Endothelial cell of hepatic sinusoid (primary cell): ENCODE results near the gene UGT1A10.
"Not testable (repeated sequence)": the region's sequence is repeated elsewhere in the genome, so short reads cannot be mapped to it uniquely, and the experiment has no call there.

Experiments used
- in situ Hi-C: cut with HindIII; loops from 2 replicates; pipeline ENCODE4 v1.10.0; 2017; ENCODE audit warnings: low sequenced_read_pairs

Gene UGT1A10

GRCh38 chr2:233655043-233655442, 18.8 kb downstream of the UGT1A10 start:
- in situ Hi-C loops, result no loop called here

GRCh38 chr2:233655943-233656342, 19.7 kb downstream of the UGT1A10 start:
- in situ Hi-C loops, result not testable (repeated sequence)

GRCh38 chr2:233656443-233656842, 20.2 kb downstream of the UGT1A10 start:
- in situ Hi-C loops, result no loop called here

GRCh38 chr2:233658610-233659009, 22.4 kb downstream of the UGT1A10 start:
- in situ Hi-C loops, result no loop called here

DNA sequence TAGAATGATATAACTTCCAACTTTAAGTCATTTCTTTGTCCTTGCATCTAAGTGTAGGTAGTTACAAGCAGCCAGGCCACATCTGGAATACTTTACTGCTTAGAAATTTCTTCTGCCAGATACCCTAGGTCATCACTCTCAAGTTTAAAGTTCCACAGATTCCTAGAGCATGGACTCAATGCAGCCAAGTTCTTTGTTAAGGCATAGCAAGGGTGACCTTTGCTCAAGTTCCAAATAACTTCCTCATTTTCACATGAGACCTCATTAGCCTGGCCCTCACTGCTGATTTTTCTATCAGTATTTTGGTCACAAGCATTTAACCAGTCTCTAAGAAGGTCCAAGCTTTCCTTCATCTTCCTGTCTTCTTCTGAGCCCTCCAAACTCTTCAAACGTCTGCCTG, 27.7 kb downstream of the UGT1A10 start:
- in situ Hi-C loops, result no loop called here

- in situ Hi-C loops, result no loop called here
Measured at GRCh38 chr2:233668605-233669260, 32.5 kb downstream of the UGT1A10 start.

DNA sequence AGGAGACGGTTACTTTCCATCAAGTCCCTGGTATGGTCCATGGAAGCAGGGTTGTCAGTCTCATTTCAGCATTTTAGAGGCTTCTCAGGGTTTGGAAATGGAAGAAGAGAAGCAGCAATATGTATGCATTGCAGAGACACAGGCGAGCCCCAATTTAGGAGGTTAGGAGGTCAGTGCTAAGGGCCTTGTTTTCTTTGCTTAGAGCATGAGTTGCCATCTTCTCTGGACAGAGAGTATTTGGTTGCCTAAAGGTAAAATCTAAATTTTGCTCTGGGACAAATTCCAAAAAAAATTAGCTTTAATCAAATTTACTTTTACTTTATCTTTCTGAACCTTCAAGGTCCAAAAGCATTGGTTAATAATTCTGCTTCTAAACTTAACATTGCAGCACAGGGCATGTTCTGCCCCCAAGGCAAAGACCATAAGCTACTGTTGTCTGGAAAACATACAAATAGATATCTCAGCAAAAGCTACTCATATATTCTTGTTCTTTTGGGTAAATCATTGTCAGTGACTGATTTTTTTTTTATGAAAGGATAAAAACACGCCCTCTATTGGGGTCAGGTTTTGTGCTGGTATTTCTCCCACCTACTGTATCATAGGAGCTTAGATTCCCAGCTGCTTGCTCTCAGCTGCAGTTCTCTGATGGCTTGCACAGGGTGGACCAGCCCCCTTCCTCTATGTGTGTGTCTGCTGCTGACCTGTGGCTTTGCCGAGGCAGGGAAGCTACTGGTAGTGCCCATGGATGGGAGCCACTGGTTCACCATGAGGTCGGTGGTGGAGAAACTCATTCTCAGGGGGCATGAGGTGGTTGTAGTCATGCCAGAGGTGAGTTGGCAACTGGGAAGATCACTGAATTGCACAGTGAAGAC, 35.3 kb downstream of the UGT1A10 start, which contains the start of gene UGT1A9:
UGT1A9 (plus strand) TSS at position 609 of the 872 bp plus-strand sequence; CDS start at position 646, 37 bp downstream.
- in situ Hi-C loops, result no loop called here

DNA sequence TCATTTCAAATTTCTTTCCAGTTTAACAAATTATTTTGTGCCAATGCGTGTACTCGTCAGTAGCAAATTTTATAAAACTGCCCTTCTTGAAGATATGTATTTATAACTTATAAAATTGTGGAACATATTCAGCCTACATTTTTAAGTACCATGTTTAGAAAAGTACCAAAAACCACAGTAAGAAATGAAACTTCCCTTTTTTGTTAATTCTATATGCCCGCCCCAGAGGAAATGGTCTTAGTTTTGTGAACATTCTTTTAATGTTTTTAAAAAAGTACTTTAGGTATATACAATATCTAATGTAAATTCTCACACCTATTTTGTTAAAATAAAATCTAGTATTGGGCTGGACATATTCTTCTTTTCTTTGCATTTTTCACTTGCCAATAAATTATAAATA, 36.6 kb downstream of the UGT1A10 start:
- in situ Hi-C loops, result no loop called here

- in situ Hi-C loops, result no loop called here
Measured at GRCh38 chr2:233673896-233674295, 37.6 kb downstream of the UGT1A10 start.

DNA sequence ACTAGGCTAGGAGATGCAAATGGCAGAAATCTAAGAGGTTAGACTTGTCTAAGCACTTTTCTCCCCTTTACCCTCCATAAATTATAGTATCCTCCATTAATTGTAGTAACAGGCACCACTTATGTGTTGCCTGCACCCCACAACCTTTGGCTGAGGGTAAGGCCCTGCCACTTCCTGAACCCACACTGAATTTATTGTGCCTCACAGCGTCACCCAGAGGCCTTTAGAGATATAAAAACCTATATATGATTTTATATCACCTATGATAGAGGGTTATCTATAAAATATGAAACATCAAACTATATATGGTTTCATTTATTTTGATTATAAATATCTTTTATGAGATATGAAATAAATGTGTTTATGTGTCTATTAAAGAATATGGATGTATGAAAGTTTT, 38.1 kb downstream of the UGT1A10 start:
- in situ Hi-C loops, result no loop called here

- in situ Hi-C loops, result no loop called here
Measured at GRCh38 chr2:233674995-233675394, 38.7 kb downstream of the UGT1A10 start.

GRCh38 chr2:233676046-233676445, 39.8 kb downstream of the UGT1A10 start:
- in situ Hi-C loops, result no loop called here

- in situ Hi-C loops, result no loop called here
Measured at GRCh38 chr2:233679196-233679595, 42.9 kb downstream of the UGT1A10 start.

DNA sequence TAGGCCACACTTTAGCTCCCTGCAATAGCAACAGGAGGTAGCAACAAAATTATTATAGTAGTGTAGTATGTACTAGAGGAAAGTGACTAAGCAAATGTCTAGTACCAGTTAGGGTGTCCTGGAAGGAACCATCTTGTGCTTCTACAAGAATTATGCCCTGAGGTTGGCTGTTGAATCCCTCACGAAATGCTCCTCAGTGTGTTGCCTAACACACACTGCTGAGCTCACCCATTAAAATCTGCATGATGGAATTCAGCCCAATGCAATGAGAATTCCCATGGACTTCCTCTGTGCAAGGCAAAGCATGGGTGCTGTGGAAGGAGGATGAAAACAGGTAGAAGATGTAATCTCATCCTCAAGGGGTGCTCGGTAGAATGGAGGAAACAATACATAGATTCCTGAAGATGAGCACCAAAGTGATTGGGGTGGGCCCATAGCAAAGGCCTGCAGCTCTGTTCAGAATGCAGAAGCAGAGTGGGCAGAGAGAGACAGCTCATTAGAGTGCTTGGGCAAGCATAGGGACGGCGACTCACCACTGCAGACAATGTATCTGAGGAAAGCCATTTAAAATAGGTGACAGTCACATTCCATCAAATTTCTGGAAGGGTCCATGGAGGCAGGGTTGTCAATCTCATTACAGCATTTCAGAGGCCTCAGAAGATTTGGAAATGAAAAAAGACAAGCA, 44.3 kb downstream of the UGT1A10 start:
- in situ Hi-C loops, result no loop called here

- in situ Hi-C loops, result no loop called here
Measured at GRCh38 chr2:233681521-233682099, 45.4 kb downstream of the UGT1A10 start, which contains the start of gene UGT1A7. TSS of gene UGT1A7 (plus strand) at chr2:233681901. CDS start at chr2:233681938, 37 bp downstream.

DNA sequence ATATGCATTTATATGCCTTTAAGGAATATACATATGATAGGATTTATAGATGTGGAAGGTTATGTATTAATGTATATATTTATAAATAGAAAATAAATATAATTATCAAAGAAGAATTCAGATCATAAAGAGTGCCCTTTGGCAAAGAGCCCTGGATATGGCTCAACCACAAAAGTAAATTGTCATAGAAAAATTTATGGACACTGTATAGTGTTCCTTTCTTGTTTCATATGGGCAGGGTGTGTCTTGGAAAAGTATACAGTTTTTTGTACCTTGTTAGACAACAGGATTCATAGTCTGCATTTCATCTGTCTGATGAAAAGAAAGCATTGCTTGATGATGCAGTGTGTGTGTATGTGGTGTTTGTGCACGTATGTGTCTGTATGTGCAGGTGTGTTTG, 48.4 kb downstream of the UGT1A10 start:
- in situ Hi-C loops, result no loop called here

DNA sequence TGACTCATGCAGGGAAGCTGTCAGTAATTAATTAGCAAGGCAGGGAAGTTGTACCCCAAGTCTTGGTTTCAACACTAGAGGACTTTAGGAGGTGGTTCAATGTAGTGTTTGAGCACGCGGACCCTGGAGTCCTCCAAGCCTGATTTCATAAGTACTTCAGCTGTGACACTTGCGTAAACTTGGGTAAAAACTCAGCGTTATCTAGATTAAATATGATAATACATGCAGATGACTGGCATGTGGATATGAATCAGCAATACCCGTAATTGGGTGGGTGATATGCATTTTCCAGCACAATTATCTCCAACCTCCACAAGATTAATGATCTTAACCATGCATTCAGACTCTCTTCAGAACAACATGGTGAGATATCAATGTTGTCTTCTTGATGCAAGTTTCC, 50.7 kb downstream of the UGT1A10 start:
- in situ Hi-C loops, result no loop called here

DNA sequence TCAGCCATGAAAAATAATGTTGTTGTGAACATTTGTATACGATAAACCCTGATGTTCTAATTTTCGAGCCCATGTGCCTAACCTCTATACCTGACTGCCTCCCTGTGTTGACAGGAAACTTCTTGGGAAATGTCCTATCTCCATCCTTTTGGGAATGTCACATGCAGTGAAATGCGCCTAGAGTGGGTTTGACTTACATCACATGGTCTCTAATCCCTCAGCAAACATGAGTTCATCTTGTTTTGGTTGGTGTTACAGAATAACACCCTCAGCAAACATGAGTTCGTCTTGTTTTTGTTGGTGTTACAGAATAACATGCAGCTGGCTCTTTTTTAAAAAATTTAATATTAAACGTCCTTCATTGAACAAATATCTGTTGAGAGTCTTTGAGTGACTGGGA, 52.1 kb downstream of the UGT1A10 start:
- in situ Hi-C loops, result no loop called here

GRCh38 chr2:233689031-233689430, 52.8 kb downstream of the UGT1A10 start:
- in situ Hi-C loops, result no loop called here

DNA sequence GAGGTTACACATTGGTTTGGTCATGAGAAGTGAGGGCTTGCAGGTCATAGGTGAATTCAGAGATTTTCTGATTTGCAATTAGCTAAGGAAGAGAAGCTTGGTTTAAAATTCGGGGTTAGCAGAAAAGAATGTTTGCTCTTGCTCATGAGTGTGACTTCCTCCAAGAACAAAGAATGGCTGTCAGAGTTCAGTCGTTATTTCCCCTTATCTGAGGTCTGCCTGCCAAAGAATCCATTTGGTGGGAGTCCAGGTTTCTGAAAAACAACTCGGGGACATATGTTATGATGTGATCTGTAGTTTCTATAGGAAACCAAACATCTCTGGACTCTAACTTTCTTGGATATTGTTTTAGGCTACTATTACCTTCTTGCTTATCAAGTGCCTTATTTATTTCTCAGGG, 53.3 kb downstream of the UGT1A10 start:
- in situ Hi-C loops, result no loop called here

- in situ Hi-C loops, result no loop called here
Measured at GRCh38 chr2:233690444-233690843, 54.2 kb downstream of the UGT1A10 start.
